Measurements from ENCODE around the gene BCAR3.
"Not testable (repeated sequence)": the region's sequence is repeated elsewhere in the genome, so short reads cannot be mapped to it uniquely, and the experiment has no call there.

Gene BCAR3

DNA sequence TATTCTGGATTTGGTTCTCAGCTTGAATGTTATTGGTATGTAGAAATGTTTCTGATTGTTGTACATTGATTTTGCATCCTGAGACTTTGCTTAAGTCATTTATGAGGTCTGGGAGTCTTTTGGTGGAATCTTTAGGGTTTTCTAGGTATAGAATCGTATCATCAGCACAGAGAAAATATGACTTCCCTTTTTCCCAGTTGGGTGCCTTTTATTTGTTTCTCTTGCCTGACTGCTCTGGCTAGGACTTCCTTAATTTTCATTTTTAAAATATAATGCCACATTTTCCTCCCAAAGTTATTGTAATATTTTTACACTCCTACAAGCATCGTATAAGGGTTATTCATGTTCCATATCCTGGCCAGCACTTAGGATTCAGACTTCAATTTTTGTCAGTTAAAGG lies 122.6 kb downstream of the BCAR3 start:
- no peaks in the 10 kb centered on the region for H3K9me3 Mint-ChIP-seq
- H3K27me3 Mint-ChIP-seq (ENCODE audit: low read depth), result peaks cover 6% of the 10 kb centered on the region
- H3K36me3 Mint-ChIP-seq (ENCODE audit: low read depth), result no peaks in the 10 kb centered on the region
- H3K4me1 Mint-ChIP-seq (ENCODE audit: low read depth), result peaks cover 3% of the 10 kb centered on the region
- H3K27ac Mint-ChIP-seq, result no peak overlapping the region
- H3K4me3 Mint-ChIP-seq, result no peak overlapping the region

DNA sequence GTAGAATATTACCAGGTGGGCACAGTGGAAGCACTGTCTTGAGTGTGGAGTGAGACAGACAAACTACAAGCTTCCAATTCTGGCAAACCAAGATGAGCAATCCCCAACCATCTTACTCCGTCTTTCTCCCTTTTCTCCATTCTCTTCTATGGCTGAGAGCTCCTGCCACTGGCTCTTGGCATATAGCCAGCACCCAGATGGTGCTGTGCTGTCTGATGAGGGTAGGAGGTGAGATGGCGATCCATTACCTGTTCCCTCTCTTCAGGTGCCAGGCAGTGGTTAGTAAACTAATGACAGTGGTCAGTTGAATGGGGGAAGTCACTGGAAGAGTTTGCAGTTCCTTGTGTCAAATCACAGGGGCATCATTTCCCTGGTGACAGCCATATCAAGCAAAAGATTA lies 125.3 kb downstream of the BCAR3 start:
- H3K4me3 Mint-ChIP-seq, result no peak overlapping the region
- H3K4me1 Mint-ChIP-seq (ENCODE audit: low read depth), result peaks cover 3% of the 10 kb centered on the region
- no peaks in the 10 kb centered on the region for H3K36me3 Mint-ChIP-seq (ENCODE audit: low read depth)
- H3K27me3 Mint-ChIP-seq (ENCODE audit: low read depth), result peaks cover 17% of the 10 kb centered on the region
- no peak overlapping the region for H3K27ac Mint-ChIP-seq
- no peaks in the 10 kb centered on the region for H3K9me3 Mint-ChIP-seq

DNA sequence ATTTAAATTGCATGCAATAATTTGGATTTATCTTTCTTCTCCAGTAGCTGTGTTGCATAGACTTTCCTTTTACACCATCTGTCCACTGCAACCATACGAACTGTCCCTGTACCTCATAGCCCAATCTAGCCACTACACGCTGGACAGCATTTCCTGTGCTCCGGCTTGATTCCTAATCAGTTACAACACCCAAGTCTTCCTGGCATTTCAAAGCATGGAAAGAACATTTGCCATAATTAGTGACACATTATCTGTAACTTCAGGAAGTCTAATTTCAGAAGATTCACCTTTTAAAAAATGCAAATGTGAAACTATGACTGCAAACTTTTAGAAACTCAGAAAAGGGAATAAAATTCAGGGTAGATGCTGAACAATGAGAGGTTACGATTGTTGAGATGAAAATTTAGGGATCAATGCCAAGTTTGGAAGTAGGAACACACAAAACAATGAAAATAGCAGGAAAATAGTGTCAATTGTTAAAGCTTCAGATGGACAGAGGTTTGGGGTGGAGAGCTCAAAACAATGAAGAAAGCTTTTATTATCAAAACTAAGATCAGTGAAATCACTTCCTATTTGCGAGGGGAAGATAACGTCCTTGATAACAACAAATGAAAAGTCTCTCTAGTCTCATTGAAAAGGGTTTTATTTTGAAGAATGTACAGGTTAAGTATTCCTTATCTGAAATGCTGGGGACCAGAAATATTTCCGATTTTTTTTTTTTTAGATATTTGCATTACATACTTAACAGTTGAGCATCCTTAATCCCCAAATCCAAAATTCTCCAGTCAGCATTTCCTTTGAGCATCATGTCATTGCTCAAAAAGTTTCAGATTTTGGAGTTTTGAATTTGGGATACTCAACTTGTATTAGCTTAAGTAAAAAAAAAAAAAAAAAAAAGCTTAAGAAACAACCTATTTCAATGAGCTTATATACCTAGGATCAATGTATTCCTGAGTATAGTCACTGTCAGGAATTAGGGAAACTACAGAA lies 126.5 kb downstream of the BCAR3 start:
- H3K4me1 Mint-ChIP-seq (ENCODE audit: low read depth), result peaks cover 3% of the 10 kb centered on the region
- no peaks in the 10 kb centered on the region for H3K36me3 Mint-ChIP-seq (ENCODE audit: low read depth)
- H3K9me3 Mint-ChIP-seq, result no peaks in the 10 kb centered on the region
- H3K27ac Mint-ChIP-seq, result no peak overlapping the region
- H3K4me3 Mint-ChIP-seq, result no peak overlapping the region
- peaks cover 17% of the 10 kb centered on the region for H3K27me3 Mint-ChIP-seq (ENCODE audit: low read depth)

DNA sequence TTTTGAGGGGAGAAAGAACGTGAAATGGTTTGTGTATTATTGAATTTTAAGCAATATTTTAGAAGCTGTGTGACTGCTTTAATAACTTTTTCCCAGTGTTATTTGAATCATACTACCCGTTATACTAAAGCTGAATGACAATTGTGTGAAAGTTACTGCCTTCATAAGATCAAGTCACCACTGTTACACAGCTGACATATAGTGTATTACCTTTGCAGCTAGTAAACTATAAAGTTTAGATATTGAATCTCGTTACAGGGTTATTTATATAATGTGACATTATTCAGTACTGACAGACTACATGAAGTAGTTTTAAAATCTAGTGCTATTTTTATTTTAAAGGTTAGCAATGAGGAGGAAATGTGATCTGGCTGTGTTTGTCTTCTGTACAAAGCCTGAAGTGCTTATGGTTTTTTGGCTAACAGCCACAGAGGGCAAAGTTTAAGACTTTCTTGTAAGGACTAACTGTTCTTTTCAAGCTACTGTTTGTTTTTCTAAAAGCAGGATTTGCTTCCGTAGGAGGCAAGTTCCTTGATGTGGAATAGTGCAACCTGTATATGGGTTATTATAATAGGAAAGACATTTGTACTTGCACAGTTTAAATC lies 127.6 kb downstream of the BCAR3 start:
- not testable (repeated sequence) for H3K27ac Mint-ChIP-seq

DNA sequence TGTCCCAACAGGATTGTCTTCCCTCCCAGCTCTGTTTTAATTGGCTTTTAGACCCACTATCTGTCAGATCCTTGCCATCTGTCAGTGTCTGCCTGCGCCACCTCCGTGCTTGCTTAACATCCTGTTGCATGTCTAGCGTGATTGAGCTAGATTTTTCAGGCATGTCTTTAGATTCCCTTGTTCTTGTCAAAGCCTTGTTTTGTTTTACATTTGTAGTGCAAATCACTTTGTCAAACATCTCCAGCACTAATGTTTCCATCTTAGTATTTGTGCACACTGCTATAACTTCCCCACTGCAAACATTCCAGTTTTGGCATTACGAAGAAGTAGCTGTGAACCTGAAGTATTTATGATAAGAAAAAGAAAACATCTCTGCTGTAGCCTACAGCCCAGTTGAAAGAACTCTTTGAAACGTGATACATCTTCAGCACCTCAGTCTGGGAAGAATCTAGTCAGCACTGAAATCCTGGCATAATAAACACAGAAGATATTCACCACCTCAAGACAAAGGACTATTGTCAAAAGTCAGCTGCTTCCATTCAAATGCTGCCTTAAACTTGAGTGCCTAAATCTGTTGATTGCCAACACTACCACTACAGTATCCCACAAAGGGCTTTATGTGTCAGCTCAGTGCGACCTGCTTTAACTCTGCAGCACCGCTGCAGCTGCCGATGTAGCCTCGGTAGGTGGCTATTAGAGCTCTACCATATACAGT lies 128.7 kb downstream of the BCAR3 start:
- H3K36me3 Mint-ChIP-seq (ENCODE audit: low read depth), result no peaks in the 10 kb centered on the region
- H3K27ac Mint-ChIP-seq, result no peak overlapping the region
- peaks cover 17% of the 10 kb centered on the region for H3K27me3 Mint-ChIP-seq (ENCODE audit: low read depth)
- no peak overlapping the region for H3K4me3 Mint-ChIP-seq
- H3K4me1 Mint-ChIP-seq (ENCODE audit: low read depth), result peaks cover 3% of the 10 kb centered on the region
- H3K9me3 Mint-ChIP-seq, result no peaks in the 10 kb centered on the region

More for the DNA sequence above, 127.6 kb downstream of the BCAR3 start:
- H3K27me3 Mint-ChIP-seq (ENCODE audit: low read depth), result peaks cover 17% of the 10 kb centered on the region
- not testable (repeated sequence) for H3K4me3 Mint-ChIP-seq; H3K9me3 Mint-ChIP-seq; H3K36me3 Mint-ChIP-seq (ENCODE audit: low read depth); H3K4me1 Mint-ChIP-seq (ENCODE audit: low read depth)

DNA sequence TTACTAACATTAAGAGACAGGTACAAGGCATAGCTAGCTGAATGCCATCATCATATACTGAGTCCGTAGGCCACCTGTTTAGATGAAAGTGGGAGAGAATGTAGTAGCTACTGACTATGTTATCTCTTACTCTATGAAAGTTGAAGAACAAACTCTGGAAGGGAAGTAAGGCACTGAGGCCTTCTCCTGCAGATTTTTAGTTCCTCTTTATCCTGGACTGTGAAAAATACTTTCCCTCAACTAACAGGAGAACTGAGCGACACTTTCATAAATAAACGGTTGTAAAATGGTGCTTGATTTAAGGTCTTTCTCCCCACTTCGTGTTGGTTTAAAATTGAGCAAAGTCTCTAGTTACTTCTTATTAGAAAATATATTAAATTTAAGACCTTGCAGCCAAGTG lies 131.8 kb downstream of the BCAR3 start:
- no peak overlapping the region for H3K27ac Mint-ChIP-seq
- H3K36me3 Mint-ChIP-seq (ENCODE audit: low read depth), result no peaks in the 10 kb centered on the region
- H3K9me3 Mint-ChIP-seq, result no peaks in the 10 kb centered on the region
- H3K27me3 Mint-ChIP-seq (ENCODE audit: low read depth), result peaks cover 18% of the 10 kb centered on the region
- H3K4me1 Mint-ChIP-seq (ENCODE audit: low read depth), result no peaks in the 10 kb centered on the region
- no peak overlapping the region for H3K4me3 Mint-ChIP-seq

DNA sequence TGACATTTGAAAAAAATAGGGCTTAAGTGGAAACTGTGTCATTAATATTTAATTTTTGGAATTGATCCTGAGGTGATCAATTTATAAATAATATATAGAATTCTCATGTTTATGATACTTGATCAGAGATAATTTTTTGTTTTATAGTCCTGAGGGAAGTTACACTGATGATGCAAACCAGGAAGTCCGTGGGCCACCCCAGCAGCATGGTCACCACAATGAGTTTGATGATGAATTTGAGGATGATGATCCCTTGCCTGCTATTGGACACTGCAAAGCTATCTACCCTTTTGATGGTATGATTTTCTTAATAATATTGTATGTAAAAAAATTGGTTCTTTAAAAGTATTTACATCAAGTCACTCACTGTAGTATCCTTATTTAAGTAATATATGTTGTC lies 132.5 kb downstream of the BCAR3 start:
- H3K36me3 Mint-ChIP-seq (ENCODE audit: low read depth), result no peaks in the 10 kb centered on the region
- H3K4me3 Mint-ChIP-seq, result no peak overlapping the region
- no peaks in the 10 kb centered on the region for H3K9me3 Mint-ChIP-seq
- no peaks in the 10 kb centered on the region for H3K4me1 Mint-ChIP-seq (ENCODE audit: low read depth)
- no peak overlapping the region for H3K27ac Mint-ChIP-seq
- peaks cover 17% of the 10 kb centered on the region for H3K27me3 Mint-ChIP-seq (ENCODE audit: low read depth)

DNA sequence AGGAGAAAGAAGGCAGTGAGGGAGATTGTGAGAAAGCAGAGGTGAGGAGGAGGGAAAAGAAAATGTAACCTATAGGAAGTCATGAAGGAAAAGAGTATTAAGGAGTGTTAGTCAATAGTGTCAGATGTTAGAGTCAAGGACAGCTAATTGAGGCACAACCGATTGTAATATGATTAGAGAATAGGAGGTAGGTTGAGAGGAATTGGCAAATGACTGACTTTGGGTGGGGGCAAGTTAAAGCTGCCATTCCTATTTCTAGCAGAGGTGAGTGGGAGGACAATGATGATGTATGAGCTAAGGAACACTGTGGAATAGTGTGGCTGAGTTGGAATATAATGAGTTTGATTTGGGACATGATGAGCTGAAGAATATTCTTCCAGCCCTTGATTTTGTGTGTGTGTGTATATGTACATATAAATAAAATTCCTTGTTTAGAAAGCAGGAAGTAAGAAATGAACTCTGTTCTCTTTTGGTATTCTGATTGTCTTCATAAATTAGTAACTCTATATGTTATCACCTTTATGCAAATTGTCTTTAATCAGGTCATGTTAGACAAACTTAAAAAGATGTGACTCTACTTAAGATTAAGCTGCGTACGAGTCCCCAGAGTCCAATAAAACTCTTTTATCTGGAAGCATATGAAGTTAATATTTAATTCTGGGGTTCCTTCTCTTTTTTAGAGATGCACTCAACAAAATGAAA lies 135.3 kb downstream of the BCAR3 start:
- Mint-ChIP-seq H3K4me3 (no peak overlapping the region), H3K27me3 (ENCODE audit: low read depth) (peaks cover 6% of the 10 kb centered on the region), H3K4me1 (ENCODE audit: low read depth) (no peaks in the 10 kb centered on the region), H3K36me3 (ENCODE audit: low read depth) (no peaks in the 10 kb centered on the region), H3K9me3 (no peaks in the 10 kb centered on the region), H3K27ac (no peak overlapping the region)

DNA sequence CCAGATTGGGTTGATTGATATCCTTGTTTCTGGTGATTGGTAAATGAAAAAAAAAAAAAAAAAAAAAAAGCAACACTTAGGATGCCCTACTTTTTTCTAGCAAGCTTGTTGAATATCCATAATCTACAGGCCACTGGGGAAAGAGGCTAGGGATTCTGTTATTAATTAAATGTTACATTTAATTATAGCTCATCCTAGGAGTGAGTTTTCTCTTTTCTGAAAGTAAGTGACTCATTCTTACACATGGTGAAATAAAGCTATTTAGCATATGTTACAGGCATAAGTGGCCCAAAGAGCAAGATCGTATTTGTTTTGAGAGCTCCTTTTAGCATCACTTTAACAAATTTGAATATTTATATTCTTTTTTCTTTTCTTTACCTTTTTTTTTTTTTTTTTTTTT lies 139.2 kb downstream of the BCAR3 start:
- Mint-ChIP-seq H3K9me3 (no peaks in the 10 kb centered on the region), H3K27ac (no peak overlapping the region), H3K4me3 (no peak overlapping the region), H3K4me1 (ENCODE audit: low read depth) (no peaks in the 10 kb centered on the region), H3K27me3 (ENCODE audit: low read depth) (peaks cover 12% of the 10 kb centered on the region), H3K36me3 (ENCODE audit: low read depth) (no peaks in the 10 kb centered on the region)

DNA sequence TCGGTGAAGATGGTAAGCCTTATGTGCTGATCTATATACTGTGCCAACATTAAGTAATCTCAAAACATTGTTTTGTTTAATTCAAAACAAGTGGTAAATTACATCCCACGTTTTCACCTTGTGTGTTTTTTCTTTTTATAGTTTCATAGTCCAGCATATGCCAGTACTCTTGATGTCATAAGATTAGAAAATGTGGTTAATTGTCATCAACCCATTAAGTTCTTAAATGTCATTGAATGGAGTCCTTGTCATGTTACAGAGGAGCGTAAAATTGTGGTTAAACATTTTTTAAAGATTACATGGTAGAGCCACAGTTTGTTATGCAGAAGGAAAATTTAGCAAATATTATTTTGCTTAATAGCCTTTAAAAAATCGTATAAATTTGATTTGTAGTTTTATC lies 140.6 kb downstream of the BCAR3 start:
- H3K27me3 Mint-ChIP-seq (ENCODE audit: low read depth), result peaks cover 15% of the 10 kb centered on the region
- no peak overlapping the region for H3K4me3 Mint-ChIP-seq
- no peaks in the 10 kb centered on the region for H3K9me3 Mint-ChIP-seq
- H3K27ac Mint-ChIP-seq, result no peak overlapping the region
- H3K36me3 Mint-ChIP-seq (ENCODE audit: low read depth), result no peaks in the 10 kb centered on the region
- H3K4me1 Mint-ChIP-seq (ENCODE audit: low read depth), result no peaks in the 10 kb centered on the region

DNA sequence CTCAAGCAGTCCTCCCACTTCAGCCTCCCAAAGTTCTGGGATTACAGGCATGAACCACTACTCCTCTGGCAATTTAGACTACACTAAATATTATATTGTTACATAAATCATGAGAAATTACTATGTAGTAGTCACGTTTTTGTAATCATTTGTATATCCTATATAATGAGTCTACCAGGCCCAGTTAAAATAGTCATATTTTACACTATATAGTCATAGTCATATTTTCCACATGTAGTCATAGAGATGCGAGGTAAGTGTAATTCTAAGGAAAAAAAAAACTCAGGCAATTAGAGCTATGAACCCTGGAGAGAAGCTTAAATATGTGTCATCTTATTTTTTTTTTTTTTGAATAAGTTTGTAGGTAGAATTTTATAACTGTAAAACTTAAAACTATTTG lies 143.7 kb downstream of the BCAR3 start:
- Mint-ChIP-seq H3K4me3 (no peak overlapping the region), H3K27ac (no peak overlapping the region), H3K9me3 (no peaks in the 10 kb centered on the region), H3K4me1 (ENCODE audit: low read depth) (no peaks in the 10 kb centered on the region), H3K27me3 (ENCODE audit: low read depth) (peaks cover 26% of the 10 kb centered on the region), H3K36me3 (ENCODE audit: low read depth) (no peaks in the 10 kb centered on the region)

DNA sequence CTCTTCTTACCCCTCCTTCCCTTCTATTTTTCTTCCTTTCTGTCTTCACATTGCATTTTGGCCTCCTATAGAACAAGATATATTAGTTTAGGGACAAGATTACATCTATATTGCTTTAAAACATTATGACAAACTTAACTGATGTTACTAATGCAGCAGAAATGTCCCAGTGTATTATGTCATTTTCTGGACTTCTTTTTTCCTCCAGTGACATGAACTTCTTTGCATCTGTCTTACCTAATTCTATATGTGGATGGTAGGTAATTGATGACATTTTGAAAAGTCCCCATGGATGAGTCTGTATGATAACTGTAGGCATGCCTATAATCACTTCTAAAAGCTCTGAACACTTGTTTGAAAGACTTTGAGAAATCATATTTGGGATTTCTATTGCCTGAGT lies 144.2 kb downstream of the BCAR3 start:
- Mint-ChIP-seq H3K4me3 (no peak overlapping the region), H3K4me1 (ENCODE audit: low read depth) (no peaks in the 10 kb centered on the region), H3K9me3 (no peaks in the 10 kb centered on the region)

DNA sequence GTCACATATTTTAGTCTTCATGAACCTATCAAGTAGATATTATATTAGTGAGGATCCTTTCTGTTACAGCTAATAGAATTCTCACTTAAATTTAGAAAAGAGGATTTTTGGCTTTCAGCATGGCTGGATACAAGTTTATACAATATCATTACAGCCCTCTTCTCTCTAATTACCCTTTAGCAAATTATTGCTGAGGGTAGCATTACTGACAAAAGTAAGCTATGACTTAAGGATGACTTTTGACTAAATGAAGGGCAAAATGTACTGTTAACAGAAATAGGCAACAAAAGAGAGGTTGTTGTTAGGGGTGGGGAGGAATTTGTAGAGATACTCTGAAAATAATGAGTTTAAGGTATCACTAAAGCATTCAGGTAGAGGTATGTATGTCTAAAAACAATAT lies 148.0 kb downstream of the BCAR3 start:
- peaks cover 21% of the 10 kb centered on the region for H3K27me3 Mint-ChIP-seq (ENCODE audit: low read depth)
- H3K9me3 Mint-ChIP-seq, result no peaks in the 10 kb centered on the region
- H3K4me1 Mint-ChIP-seq (ENCODE audit: low read depth), result no peaks in the 10 kb centered on the region
- H3K4me3 Mint-ChIP-seq, result no peak overlapping the region
- H3K36me3 Mint-ChIP-seq (ENCODE audit: low read depth), result no peaks in the 10 kb centered on the region
- H3K27ac Mint-ChIP-seq, result no peak overlapping the region

More for the DNA sequence above, 144.2 kb downstream of the BCAR3 start:
- Mint-ChIP-seq H3K27me3 (ENCODE audit: low read depth) (peaks cover 26% of the 10 kb centered on the region), H3K27ac (no peak overlapping the region), H3K36me3 (ENCODE audit: low read depth) (no peaks in the 10 kb centered on the region)

DNA sequence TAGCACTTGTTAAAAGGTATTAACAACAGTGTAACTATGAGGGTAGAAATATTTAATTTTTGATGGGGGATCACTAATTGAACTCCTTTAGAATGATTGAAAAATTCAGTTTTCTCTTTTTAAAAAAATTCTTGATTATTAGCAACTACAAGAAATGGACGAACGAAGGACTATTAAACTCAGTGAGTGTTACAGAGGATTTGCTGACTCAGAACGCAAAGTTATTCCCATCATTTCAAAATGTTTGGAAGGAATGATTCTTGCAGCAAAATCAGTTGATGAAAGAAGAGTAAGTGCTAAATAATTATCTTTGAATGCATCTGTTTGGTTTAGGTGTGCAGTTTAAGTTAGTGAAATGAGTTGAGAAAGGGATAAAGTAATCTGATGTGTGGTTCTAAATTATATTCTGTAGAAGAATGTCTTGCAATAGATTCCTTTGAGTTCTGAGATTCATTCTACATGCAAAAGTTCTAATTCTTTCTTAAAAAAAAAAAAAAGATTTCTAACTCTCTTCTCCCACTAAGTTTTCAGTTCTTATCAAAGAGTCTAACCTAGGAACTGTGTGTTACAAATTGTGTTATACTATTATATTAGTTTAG lies 148.8 kb downstream of the BCAR3 start:
- H3K27me3 Mint-ChIP-seq (ENCODE audit: low read depth), result peaks cover 29% of the 10 kb centered on the region
- no peak overlapping the region for H3K4me3 Mint-ChIP-seq
- H3K27ac Mint-ChIP-seq, result no peak overlapping the region
- no peaks in the 10 kb centered on the region for H3K9me3 Mint-ChIP-seq
- H3K36me3 Mint-ChIP-seq (ENCODE audit: low read depth), result no peaks in the 10 kb centered on the region
- H3K4me1 Mint-ChIP-seq (ENCODE audit: low read depth), result no peaks in the 10 kb centered on the region

Data from T-helper 1 cell treated with Interleukin-12 subunit alpha and Interleukin-12 subunit beta and Interleukin-4 antibody, amounts not matched to agents 30 μg/mL and 1 μg/mL, for 36 hours (primary cell).